CD4-positive, alpha-beta T cell treated with Interleukin-17A for 1 hour (primary cell): Measurements from ENCODE around the gene RASA1.
"Not testable (repeated sequence)": the region's sequence is repeated elsewhere in the genome, so short reads cannot be mapped to it uniquely, and the experiment has no call there.

ENCODE experiments used
- DNase-seq: peaks from one replicate; pipeline ENCODE4 v3.0.0-alpha.2; 2020

The RASA1 gene

DNA sequence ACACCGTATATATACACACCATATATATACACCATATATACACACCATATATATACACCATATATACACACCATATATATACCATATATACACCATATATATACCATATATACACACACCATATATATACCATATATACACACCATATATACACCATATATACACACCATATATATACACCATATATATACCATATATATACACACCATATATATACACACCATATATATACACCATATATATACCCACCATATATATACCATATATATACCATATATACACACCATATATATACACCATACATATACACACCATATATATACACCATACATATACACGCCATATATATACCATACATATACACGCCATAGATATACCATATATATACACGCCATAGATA, 19.6 kb downstream of the RASA1 start:
- DNase-seq = not testable (repeated sequence)

DNA sequence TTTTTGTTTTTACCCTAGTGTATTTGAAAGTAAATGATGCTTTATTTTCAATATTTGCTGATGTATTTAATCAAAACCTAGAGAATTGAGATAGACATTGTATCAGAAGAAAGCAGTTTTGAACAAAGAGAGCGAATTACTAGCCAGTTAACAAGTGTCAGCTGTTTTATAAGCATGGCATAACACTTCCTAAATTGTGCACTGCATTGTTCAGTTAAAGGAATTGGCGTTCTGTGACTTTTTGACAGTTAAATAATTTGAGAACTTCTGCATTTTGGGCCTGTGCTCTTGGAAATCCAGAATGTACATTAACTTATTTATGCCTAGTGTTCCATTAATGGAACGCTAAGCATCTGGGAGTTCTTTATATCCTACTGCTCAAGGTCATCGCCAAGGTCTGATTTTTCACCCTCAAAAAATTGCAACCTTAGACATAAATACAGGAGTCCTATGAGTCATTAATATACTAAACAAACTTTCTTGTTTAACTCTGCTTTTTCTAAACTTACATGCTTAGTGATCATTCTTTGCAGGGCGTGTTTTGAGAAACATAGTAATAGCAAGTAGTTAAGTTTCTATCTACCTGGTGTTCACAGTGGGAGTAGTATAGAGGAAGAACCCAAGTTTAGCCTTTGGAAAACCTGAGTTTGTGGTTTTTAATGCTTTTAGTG, 31.1 kb downstream of the RASA1 start:
- no peak for DNase-seq

DNA sequence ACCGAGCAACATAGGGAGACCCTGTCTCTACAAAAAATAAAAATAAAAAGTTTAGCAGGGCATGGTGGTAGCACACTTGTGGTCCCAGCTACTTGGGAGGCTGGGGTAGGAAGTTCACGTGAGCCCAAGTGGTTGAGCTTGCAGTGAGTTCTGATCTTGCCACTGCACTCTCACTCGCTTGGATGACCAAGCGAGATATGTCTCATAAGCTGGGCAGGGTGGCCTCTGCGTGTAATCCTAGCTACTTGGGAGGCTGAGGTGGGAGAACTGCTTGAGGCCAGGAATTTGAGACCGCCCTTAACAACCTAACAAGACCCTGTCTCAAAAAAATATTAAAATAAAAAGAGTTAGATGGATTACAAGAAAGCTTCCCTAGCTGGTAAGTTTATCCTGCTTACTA, 32.5 kb downstream of the RASA1 start:
- no peak for DNase-seq

DNA sequence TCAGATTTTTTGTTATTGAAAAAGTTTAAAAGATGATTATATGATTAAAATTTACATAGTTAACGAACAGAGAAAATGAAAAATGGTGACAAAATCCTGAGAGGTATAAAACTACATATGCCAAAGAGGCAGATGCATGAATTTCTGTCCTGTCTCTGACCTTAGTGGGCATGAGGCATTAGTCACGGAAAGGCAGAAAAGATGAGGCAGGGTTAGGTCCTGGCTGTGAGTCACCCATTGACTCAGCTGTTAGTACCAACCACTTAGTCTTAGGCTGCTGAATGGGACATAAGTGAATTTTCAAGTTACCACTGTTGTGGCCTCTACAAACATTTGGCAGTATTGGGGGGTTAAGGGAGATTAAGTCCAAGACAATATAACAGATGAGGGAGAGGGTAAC, 33.1 kb downstream of the RASA1 start:
- no peak for DNase-seq

DNA sequence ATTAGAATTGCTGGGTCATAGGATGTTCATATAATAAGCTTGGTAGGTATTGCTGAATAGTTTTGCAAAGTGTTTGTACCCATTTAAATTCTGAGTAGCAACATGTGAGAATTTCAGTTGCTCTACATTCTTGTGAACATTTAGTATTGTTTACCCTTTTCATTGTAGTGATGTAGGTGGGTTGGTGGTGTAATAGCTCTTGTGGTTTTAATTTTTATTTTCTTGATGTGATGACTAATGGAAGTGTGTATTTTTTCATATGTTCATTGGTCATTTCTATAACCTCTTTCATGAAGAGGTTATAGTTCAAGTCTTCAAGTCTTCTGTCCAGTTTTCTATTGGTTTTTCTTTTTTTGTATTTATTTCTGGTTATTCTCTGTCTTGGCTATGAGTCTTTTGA, 34.4 kb downstream of the RASA1 start:
- DNase-seq = no peak

DNA sequence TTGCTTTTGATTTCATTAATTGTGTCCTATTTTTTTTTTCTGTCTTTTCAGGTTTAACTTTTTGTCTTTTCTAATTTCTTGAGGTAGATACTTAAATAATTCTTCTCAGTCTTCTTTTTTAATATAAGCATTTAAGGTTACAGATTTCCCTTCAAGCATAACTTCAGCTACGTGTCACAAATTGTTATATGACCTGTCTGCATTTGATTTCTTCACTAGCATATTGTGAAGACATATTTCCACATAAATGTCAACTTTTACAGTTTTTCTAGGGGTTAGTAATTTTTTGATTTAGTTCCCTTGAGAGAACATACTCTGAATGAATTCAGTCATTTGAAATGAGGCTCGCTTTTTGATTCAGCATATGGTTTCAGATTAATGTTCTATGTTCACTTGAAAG, 35.6 kb downstream of the RASA1 start:
- no peak for DNase-seq

DNA sequence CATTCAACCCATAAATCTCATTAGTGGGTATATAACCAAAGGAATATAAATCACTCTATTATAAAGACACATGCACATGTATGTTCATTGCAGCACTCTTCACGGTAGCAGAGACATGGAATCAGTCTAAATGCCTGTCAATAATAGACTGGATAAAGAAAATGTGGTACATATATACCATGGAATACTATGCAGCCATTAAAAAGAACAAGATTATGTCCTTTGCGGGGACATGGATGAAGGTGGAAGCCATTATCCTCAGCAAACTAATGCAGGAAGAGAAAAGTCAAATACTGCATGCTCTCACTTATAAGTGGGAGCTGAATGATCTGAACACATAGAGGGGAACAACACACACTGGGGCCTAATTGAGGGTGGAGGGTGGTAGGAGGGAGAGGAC, 38.4 kb downstream of the RASA1 start:
- DNase-seq = not testable (repeated sequence)

DNA sequence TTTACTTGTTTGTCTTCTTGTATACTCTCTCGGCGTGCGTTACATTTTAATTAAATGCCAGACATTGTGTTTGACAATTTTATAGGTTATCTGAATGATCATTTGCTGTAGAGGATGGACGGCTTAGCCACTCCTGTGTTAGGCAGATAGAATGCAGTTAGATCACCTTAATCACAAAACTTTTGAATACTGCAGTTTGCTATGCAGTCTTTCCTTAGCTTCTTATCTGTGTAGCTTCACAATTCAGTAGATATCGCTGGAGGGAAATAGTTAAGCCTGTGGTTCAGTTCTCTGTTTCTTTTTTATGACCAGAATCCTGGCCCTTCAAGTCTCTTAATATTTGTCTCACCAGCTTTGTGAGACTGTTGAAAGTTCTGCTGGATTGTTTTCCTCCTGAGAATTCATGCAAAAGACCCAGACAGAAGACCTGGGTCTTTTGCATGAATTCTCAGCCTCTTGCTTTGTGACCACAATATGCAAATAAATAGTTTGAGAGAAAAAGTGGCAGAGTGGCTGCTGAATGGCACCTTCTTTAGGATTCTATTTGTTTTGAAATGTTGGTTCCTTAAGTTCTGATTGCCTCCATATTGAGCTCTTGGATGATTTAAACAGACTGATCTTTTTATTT, 40.2 kb downstream of the RASA1 start:
- no peak for DNase-seq

DNA sequence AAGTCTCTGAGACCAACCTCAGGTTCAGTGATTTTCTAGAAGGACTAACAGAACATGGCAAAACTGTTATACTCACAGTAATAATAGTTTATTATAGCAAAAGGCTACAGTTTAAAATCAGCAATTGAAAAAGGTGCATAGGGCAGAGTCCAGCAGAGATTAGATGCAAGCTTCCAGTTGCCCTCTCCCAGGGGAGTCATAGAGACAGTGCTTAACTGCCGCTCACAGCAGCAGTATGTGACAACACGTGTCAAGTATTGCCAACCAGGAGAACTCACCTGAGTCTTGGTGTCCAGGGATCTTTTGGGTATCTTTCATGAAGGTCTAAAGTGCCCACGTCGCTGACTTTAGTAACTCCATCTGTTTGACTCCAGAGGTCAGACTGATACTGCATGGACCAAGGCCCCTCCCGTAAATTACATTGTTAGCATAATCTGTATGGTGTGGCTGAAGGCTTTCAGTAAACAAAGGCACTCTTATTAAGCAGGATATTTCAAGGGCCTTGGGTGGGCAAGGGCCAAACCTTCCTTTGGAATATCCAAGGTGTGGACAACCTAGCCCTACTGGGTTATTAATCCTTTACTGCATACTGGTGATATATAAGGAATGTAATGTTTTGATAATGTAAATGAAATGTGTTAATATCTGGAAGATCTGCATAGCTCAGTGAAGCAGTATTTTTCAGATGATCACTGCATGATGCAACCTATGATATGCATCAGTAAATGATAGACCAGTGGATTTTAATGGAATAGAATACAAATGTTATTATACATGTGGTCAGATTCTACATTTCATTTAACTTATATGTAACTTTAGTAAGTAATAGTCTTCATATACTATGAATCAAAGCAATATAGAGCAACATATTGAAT, 44.0 kb downstream of the RASA1 start:
- DNase-seq = no peak

DNA sequence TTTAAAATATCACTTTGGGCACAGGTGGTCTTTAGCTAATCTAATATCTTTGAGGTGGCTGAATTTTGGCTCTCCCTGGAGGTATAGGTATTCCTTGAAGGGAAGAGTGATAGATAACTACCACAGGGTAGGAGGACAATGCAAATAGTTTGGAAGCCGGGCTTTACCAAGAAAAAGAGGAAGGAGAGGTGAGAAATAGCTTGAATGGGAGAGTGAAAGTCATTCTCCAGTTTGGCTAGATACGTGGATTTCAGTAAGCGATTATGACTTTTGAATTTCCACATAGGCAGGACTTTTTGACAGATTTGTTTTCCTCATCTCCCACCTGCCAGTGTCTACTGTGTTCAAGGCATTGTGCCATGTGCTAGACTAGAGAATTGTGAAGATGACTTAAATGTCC, 45.5 kb downstream of the RASA1 start:
- DNase-seq = no peak

DNA sequence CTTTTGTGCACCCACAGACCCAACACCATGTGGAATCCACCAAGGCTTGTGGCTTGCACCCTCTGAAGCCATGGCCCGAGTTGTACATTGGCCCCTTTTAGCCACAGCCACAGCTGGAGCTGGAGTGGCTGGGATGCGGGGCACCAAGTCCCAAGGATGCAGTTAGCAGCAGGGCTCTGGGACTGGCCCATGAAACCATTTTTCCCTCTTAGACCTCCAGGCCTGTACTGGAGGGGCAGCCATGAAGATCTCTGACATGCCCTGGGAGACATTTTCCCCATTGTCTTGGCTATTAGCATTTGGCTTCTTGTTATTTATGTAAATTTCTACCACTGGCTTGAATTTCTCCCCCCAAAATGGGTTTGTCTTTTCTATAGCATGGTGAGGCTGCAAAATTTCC, 51.8 kb downstream of the RASA1 start:
- no peak for DNase-seq

DNA sequence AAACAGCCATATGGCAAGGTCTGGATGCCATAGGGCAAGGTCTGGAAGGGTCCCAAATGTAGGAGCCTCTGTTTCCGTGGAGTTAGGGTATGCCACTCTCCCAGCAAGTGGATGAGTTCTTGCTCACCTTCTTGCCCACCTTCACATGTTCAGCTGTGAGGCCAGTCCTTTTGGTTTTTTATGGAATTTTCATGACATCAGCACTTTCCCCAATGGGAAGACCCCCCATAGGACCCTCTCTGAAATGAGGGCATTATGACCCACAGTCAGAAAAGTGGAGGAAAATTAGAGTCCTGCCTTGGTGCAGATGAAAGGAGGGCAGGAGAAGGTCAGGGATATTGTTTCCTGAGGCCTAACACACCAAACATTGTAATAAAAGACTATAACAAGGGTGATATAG, 53.9 kb downstream of the RASA1 start:
- no peak for DNase-seq

DNA sequence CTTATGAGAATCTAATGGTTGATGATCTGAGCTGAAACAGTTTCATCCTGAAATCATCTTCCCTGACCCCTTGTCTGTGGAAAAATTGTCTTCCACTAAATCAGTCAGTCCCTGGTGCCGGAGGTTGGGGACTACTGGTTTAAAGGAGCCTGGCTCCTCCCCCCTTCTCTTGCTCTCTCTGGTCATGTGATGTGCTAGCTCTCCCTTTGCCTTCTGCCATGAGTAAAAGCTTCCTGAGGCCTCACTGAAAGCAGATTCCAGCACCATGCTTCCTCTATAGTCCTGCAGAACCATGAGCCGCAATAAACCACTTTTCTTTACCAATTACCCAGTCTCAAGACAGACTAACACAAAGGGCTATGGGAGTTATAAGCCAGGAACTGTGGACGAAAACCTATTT, 54.7 kb downstream of the RASA1 start:
- DNase-seq = no peak

DNA sequence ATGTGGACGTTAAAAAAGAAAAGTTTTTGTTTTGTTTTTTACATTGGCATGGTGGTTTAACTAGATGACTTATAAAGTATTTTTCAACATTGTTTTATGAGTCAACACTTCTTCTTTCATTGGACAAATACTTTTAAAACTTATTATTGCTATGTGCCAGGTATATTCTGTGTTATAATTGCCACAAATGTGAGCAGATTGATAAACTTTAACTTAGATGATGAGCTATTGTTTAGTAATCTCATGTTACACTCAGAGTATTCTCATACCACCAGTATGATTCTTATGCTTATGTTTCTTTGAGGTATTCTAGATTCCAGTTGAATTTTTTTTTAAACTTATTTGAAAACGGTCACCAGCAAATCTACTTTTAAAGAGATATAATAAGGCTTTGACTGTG, 60.3 kb downstream of the RASA1 start:
- no peak for DNase-seq

DNA sequence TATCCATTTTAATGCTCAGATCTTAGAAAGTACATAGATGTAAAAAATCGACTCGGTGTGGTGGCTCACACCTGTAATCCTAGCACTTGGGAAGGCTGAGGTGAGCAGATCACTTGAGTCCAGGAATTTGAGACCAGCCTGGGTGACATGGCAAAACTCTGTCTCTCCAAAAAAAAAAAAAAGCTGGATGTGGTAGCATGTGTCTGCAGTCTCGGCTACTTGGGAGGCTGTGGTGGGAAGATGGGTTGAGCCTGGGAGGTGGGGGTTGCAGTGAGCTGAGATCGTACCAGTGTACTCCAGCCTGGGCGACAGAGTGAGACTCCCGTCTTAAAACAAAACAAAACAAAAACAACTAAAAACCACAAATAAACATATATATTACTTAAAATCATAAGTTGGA, 61.4 kb downstream of the RASA1 start:
- DNase-seq = no peak

DNA sequence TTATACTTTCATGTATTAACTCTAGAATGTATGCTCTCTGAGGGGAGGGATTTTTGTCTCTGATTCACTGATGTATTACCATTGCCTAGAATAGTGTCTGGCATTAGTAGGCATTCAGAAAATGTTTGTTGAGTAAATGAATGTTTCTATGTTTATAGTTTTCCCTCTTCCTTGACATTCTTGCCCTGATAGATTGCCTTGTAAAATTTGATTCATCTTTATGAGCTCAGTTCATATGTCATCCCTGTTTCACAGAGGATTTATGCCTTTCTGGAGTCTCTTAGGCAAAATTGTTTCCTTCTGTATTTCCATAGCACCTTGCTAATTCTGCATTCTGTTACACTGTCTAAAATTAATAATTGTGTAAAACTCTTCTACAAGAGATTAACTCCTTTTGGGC, 72.3 kb downstream of the RASA1 start:
- DNase-seq = no peak

DNA sequence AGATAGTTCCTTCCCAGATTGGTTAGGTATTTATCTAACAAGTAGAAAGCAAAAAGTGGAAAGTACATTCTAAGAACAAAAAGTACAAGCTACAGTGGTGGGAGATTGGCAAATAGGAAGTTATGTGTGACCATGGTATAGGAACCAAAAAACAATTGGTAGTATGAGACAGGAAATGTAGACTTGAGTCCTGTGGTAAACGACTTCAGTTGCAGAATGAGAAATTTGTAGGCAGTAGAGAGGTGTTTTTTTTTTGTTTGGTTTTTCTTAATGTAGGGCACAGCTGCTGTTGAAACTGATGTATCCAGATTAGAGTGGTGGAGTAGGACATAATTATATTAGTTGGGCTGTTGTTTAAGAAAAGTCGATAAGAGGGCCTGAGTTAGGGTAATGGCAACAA, 73.0 kb downstream of the RASA1 start:
- peak; percentile 62 for DNase-seq

DNA sequence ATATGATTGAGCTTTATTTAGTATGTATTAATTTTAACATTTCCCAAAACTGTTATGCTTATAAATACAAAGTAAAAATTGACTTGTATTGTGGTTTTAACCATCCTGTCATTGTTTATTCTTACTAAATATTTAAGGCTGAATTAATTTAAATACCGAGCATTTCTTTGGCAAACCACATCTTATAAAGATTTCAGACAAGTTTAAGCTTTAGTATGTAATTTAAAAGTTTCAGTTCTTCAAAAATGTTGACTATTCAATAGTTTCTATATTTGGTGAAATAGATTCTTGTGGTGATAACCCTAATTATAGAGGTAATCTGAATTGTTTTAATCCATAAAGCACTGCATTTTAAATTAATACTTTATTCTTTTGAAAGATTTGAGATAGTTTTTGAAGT, 79.6 kb downstream of the RASA1 start:
- DNase-seq = no peak

DNA sequence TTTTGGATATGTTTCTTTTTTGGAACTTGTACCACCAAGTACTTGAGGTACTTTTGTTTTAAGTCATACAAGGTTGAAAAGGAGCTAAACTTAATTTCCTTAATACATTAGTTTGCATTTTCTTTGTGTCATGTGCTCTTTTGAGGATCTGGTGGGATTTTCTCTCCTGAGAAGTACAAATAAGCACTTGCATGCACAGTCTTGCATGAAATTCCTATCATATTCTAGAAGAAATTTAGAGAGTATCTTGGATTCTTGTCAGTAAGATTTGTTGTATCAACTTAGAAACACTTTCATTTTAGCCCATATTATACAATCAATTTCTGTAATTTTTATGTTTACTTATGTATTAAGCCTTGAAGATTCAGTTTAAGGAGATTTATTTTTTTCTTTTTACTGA, 80.2 kb downstream of the RASA1 start:
- DNase-seq = no peak

DNA sequence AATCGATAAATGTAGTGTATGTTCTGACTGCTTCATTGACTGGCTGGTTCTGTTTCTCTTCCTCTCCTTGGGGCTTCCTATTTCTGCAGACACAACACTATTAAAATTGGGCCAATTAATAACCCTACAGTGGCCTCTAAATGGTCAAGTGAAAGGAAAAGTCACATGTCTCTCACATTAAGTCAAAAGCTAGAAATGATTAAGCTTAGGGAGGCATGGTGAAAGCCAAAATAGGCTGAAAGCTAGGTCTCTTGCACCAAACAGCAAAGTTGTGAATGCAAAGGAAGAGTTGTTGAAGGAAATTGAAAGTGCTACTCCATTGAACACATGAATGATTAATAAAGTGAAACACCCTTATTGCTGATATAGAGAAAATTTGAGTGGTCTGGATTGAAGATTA, 86.8 kb downstream of the RASA1 start:
- DNase-seq = no peak

DNA sequence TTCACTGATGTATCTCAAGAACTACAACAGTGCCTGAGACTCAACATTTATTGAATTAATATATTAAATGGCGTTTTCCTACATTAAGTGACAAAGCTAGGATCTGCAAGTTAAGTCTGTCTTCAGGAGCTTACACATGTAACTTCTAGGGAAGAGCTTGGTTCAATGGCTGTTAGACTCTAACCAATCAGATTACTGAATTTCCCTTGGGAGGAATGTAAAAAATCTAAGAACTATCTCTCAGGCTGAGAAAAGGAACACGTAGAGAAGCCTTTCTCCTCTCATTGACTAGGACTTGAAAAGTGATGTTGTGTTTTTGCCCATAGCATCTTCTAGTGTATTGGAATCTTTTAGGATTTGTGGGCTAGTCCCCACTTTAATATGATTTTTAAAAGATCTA, 91.4 kb downstream of the RASA1 start:
- no peak for DNase-seq

DNA sequence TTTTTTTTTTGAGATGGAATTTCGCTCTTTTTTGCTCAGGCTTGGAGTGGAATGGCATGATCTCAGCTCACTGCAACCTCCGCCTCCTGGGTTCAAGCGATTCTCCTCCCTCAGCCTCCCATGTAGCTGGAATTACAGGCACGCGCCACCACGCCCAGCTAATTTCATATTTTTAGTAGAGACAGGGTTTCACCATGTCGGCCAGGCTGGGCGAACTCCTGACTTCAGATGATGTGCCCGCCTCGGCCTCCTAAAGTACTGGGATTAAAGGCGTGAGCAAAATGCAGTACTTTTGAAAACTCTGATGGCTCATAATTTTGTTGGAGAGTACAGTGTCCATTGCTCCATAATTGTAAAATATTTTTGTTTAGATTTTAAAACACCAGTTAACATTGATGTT, 92.4 kb downstream of the RASA1 start:
- no peak for DNase-seq

DNA sequence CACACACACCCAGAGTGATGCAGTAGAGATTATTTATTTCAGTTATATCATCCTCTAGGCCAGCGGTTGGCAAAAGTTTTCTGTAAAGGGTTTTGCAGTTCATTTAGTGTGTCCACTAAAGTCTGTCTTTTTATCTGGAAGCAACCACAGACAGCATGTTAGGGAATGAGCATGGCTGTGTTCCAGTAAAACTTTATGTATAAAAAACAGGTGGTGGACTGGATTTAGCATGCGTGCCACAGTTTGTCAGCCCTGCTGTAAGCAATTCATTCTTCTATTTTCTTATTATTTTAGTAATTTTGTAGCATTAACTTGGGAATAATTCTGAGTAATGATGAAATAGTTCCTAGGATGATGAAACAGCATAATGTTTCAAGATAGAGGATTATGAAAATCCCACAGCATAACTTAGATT, 93.4 kb downstream of the RASA1 start:
- no peak for DNase-seq

DNA sequence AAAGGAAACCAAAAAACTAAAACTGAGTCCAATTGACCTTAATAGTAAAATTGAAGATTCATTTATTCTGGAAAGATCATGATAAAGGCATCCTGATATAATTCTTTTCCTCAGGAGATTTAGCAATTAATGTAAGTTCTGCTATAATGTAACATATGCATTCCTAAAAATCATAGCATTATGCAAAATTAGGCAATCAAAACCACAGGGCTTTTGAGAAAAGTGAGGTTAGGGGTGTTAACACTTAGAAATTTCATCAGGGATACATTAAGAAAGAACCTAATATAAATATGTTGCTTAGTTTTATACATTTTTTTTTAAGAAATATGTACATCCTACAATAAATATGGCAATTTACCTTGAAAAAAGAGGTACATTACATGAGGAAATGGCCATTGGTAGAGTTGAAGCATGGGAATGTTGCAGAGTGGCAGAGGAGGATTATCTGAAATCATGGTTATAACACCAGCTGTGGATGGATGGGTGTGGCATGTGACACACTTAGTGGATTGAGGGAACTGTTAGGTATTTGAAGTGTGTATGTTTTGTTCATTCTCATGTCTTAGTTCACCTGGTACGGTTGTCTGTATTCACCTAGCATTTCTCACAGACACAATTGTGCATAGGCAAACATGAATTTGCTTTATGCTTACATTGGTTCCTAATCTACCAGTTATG, 94.0 kb downstream of the RASA1 start:
- no peak for DNase-seq
